HEK293 (cell line): ENCODE measurements around the gene TBC1D3E.
"Not testable (repeated sequence)": the region's sequence is repeated elsewhere in the genome, so short reads cannot be mapped to it uniquely, and the experiment has no call there.

Source experiments
- CTCF ChIP-seq: fragments of 450-650 bp; formaldehyde crosslinking; IDR thresholded peaks from 2 replicates; pipeline ENCODE4 v1.5.1; 2016; ENCODE audit warnings: missing biosample characterization, missing genetic modification characterization
- PRDM10 ChIP-seq: fragments of 450-650 bp; formaldehyde crosslinking; IDR thresholded peaks from 2 replicates; pipeline ENCODE4 v1.5.1; 2016; ENCODE audit warnings: missing biosample characterization, missing genetic modification characterization
- RBAK ChIP-seq: fragments of 450-650 bp; formaldehyde crosslinking; IDR thresholded peaks from 2 replicates; pipeline ENCODE4 v1.5.1; 2016; ENCODE audit warnings: missing biosample characterization, missing genetic modification characterization
- SP2 ChIP-seq: fragments of 450-650 bp; formaldehyde crosslinking; IDR thresholded peaks from 2 replicates; pipeline ENCODE4 v1.5.1; 2016; ENCODE audit warnings: missing biosample characterization, missing genetic modification characterization
- ZBTB1 ChIP-seq: fragments of 450-650 bp; formaldehyde crosslinking; IDR thresholded peaks from 2 replicates; pipeline ENCODE4 v1.5.1; 2016; ENCODE audit warnings: missing biosample characterization, missing genetic modification characterization
- ZFHX2 ChIP-seq: fragments of 450-650 bp; formaldehyde crosslinking; conservative IDR thresholded peaks from 2 replicates; pipeline ENCODE4 v1.5.1; 2016; ENCODE audit warnings: missing biosample characterization, missing genetic modification characterization
- ZNF121 ChIP-seq: fragments of 450-650 bp; formaldehyde crosslinking; IDR thresholded peaks from 2 replicates; pipeline ENCODE4 v1.5.1; 2016; ENCODE audit warnings: missing biosample characterization, missing genetic modification characterization
- ZNF138 ChIP-seq: fragments of 450-650 bp; formaldehyde crosslinking; IDR thresholded peaks from 2 replicates; pipeline ENCODE4 v1.5.1; 2016; ENCODE audit warnings: missing biosample characterization, missing genetic modification characterization, borderline replicate concordance
- ZNF426 ChIP-seq: fragments of 450-650 bp; formaldehyde crosslinking; IDR thresholded peaks from 2 replicates; pipeline ENCODE4 v1.5.1; 2017; ENCODE audit warnings: missing biosample characterization, missing genetic modification characterization, mild to moderate bottlenecking, inconsistent platforms, moderate library complexity
- ZNF510 ChIP-seq: fragments of 450-650 bp; formaldehyde crosslinking; IDR thresholded peaks from 2 replicates; pipeline ENCODE4 v1.5.1; 2018; ENCODE audit warnings: mild to moderate bottlenecking, missing genetic modification characterization, missing biosample characterization; ENCODE audit not compliant: insufficient replicate concordance
- TF ChIP-seq, protein P1 (sequence below): fragments of 450-650 bp; formaldehyde crosslinking; IDR thresholded peaks from 2 replicates; pipeline ENCODE4 v1.5.1; 2016; ENCODE audit warnings: missing biosample characterization, missing genetic modification characterization, borderline replicate concordance
- TF ChIP-seq, protein P2 (sequence below): fragments of 450-650 bp; formaldehyde crosslinking; IDR thresholded peaks from 2 replicates; pipeline ENCODE4 v1.5.1; 2016; ENCODE audit warnings: missing biosample characterization, missing genetic modification characterization

GRCh38 chr17:38099262-38099661, 28.5 kb upstream of the TBC1D3E start:
- TF ChIP-seq, protein P1, sequence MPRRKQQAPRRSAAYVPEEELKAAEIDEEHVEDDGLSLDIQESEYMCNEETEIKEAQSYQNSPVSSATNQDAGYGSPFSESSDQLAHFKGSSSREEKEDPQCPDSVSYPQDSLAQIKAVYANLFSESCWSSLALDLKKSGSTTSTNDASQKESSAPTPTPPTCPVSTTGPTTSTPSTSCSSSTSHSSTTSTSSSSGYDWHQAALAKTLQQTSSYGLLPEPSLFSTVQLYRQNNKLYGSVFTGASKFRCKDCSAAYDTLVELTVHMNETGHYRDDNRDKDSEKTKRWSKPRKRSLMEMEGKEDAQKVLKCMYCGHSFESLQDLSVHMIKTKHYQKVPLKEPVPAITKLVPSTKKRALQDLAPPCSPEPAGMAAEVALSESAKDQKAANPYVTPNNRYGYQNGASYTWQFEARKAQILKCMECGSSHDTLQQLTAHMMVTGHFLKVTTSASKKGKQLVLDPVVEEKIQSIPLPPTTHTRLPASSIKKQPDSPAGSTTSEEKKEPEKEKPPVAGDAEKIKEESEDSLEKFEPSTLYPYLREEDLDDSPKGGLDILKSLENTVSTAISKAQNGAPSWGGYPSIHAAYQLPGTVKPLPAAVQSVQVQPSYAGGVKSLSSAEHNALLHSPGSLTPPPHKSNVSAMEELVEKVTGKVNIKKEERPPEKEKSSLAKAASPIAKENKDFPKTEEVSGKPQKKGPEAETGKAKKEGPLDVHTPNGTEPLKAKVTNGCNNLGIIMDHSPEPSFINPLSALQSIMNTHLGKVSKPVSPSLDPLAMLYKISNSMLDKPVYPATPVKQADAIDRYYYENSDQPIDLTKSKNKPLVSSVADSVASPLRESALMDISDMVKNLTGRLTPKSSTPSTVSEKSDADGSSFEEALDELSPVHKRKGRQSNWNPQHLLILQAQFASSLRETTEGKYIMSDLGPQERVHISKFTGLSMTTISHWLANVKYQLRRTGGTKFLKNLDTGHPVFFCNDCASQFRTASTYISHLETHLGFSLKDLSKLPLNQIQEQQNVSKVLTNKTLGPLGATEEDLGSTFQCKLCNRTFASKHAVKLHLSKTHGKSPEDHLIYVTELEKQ (tag by site-specific recombination) = not testable (repeated sequence)
- not testable (repeated sequence) for TF ChIP-seq RBAK (tag by site-specific recombination); CTCF (tag by site-specific recombination); ZFHX2 (tag by site-specific recombination); ZNF138 (tag by site-specific recombination); ZNF510; ZBTB1 (tag by site-specific recombination); ZNF426 (tag by site-specific recombination); PRDM10 (tag by site-specific recombination); ZNF121 (tag by site-specific recombination); SP2 (tag by site-specific recombination)
- TF ChIP-seq, protein P2, sequence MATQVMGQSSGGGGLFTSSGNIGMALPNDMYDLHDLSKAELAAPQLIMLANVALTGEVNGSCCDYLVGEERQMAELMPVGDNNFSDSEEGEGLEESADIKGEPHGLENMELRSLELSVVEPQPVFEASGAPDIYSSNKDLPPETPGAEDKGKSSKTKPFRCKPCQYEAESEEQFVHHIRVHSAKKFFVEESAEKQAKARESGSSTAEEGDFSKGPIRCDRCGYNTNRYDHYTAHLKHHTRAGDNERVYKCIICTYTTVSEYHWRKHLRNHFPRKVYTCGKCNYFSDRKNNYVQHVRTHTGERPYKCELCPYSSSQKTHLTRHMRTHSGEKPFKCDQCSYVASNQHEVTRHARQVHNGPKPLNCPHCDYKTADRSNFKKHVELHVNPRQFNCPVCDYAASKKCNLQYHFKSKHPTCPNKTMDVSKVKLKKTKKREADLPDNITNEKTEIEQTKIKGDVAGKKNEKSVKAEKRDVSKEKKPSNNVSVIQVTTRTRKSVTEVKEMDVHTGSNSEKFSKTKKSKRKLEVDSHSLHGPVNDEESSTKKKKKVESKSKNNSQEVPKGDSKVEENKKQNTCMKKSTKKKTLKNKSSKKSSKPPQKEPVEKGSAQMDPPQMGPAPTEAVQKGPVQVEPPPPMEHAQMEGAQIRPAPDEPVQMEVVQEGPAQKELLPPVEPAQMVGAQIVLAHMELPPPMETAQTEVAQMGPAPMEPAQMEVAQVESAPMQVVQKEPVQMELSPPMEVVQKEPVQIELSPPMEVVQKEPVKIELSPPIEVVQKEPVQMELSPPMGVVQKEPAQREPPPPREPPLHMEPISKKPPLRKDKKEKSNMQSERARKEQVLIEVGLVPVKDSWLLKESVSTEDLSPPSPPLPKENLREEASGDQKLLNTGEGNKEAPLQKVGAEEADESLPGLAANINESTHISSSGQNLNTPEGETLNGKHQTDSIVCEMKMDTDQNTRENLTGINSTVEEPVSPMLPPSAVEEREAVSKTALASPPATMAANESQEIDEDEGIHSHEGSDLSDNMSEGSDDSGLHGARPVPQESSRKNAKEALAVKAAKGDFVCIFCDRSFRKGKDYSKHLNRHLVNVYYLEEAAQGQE = not testable (repeated sequence)
